Measurements from ENCODE around the gene SLC6A12. TPM values are rescaled to one million over a fixed set of nuclear protein-coding genes. Genes with fewer than 3 reads are reported as not detected.

Gene SLC6A12
- total and polyA plus RNA-seq, 2 donors (not counting 3 experiments of a cell fraction or from before 2014, with no cell fraction given) = not detected

DNA sequence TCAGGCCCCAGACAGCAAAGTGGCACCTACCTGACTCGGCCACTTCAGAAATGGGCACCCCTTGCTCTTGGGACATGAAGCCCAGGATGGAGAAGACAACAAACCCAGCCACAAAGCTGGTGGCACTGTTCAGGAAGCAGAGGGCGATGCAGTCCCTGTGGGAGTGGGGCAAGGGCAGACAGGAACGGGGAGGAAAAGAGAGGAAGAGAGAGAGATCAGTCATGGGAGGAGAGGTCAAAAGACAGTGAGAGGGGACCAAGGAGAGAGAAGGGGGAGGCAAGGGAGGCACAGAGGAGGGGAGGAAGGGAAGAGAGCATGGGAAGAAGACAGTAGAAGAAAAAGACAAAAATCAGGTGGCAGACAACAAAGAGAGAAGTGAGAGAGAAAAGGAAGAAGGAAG lies 16.6 kb downstream of the SLC6A12 start:
- dilution Hi-C loops (cut with MboI; ENCODE audit: extremely low pct_ligation_motif_present, low sequenced_read_pairs) = no loop called here
- DNase-seq (ENCODE audit: low read depth, low spot score) (no peak), FAIRE-seq (no peak)
- Histone ChIP-seq H3K4me3 (replicated peaks in 1 of 3; ENCODE audit: insufficient read depth in 1 of 3, low read depth in 1 of 3, low read length in 3 of 3) (no peak overlapping the region), H3K4me2 (ENCODE audit: insufficient read depth, low read length) (no peak overlapping the region), H3K36me3 (ENCODE audit: control insufficient read depth in 2 of 2, extremely low read depth in 1 of 2, insufficient read depth in 2 of 2, low read length in 2 of 2) (no peaks in the 10 kb centered on the region), H3K9me3 (replicated peaks; ENCODE audit: control insufficient read depth, insufficient read depth, low read length) (no peaks in the 10 kb centered on the region), H3K79me2 (ENCODE audit: control insufficient read depth, insufficient read depth, low read length) (no peaks in the 10 kb centered on the region), H4K20me1 (replicated peaks; ENCODE audit: control insufficient read depth, extremely low read depth, insufficient read depth, low read length) (no peaks in the 10 kb centered on the region), H3K4me1 (ENCODE audit: control insufficient read depth, extremely low read depth, insufficient read depth, low read length) (no peaks in the 10 kb centered on the region), H3K9ac (replicated peaks; ENCODE audit: extremely low read depth, insufficient read depth, low read length) (no peak overlapping the region), H3K9me1 (replicated peaks; ENCODE audit: control insufficient read depth, extremely low read depth, insufficient read depth, low read length) (no peaks in the 10 kb centered on the region), H3K27ac (ENCODE audit: insufficient read depth, low read depth, low read length) (no peak overlapping the region), H2AFZ (ENCODE audit: low read depth, low read length) (no peak overlapping the region), H3K27me3 (ENCODE audit: control insufficient read depth in 2 of 2, insufficient read depth in 2 of 2, low read length in 2 of 2) (peaks cover 5 to 6% of the 10 kb centered on the region in 2 experiments)
- ChIA-PET CTCF (no interaction called here), POLR2A (no interaction called here)
- intact Hi-C loops (cut with micrococcal nuclease) = no loop called here
- no peak for TF ChIP-seq FOS (IDR thresholded peaks at IDR 0.05; ENCODE audit: borderline replicate concordance, insufficient read depth, low read length)
- no peak for TF ChIP-seq POLR2AphosphoS5 (IDR thresholded peaks at IDR 0.05; ENCODE audit: insufficient read depth, low read depth, low read length)
- no TSS peak for BruUV-seq (replicated peaks)

DNA sequence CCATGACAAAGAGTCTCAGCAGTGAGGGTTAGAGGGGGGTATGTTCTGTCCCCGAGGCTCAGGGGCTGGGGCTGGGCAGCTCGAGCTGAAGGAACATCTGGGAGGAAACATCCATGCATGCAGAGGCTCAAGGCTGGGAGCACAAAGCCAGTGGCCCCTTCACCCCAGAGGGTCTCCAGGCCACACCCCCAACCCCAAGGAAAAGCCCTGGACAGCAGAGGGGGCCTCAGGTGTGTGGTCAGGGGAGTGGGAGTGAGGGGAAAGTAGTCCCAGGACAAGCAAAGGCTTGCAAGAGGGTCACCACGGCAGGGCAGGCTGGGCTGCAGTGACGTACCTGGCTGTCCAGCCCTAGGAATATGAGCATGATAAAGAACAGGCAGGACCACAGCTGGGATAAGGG lies 17.5 kb downstream of the SLC6A12 start:
- FAIRE-seq (no peak), DNase-seq (ENCODE audit: low read depth, low spot score) (no peak)
- Histone ChIP-seq H3K9me1 (replicated peaks; ENCODE audit: control insufficient read depth, extremely low read depth, insufficient read depth, low read length) (no peaks in the 10 kb centered on the region), H3K79me2 (ENCODE audit: control insufficient read depth, insufficient read depth, low read length) (no peaks in the 10 kb centered on the region), H3K4me3 (replicated peaks in 1 of 3; ENCODE audit: insufficient read depth in 1 of 3, low read depth in 1 of 3, low read length in 3 of 3) (no peak overlapping the region), H3K4me2 (ENCODE audit: insufficient read depth, low read length) (no peak overlapping the region), H3K36me3 (ENCODE audit: control insufficient read depth in 2 of 2, extremely low read depth in 1 of 2, insufficient read depth in 2 of 2, low read length in 2 of 2) (no peaks in the 10 kb centered on the region), H3K4me1 (ENCODE audit: control insufficient read depth, extremely low read depth, insufficient read depth, low read length) (no peaks in the 10 kb centered on the region), H4K20me1 (replicated peaks; ENCODE audit: control insufficient read depth, extremely low read depth, insufficient read depth, low read length) (no peaks in the 10 kb centered on the region), H3K27ac (ENCODE audit: insufficient read depth, low read depth, low read length) (no peak overlapping the region), H3K9me3 (replicated peaks; ENCODE audit: control insufficient read depth, insufficient read depth, low read length) (no peaks in the 10 kb centered on the region), H3K9ac (replicated peaks; ENCODE audit: extremely low read depth, insufficient read depth, low read length) (no peak overlapping the region), H2AFZ (ENCODE audit: low read depth, low read length) (no peak overlapping the region), H3K27me3 (ENCODE audit: control insufficient read depth in 2 of 2, insufficient read depth in 2 of 2, low read length in 2 of 2) (no peaks in the 10 kb centered on the region)
- ChIA-PET POLR2A (no interaction called here), CTCF (no interaction called here)
- no TSS peak for BruUV-seq (replicated peaks)
- intact Hi-C loops (cut with micrococcal nuclease) (no loop called here), dilution Hi-C loops (cut with MboI; ENCODE audit: extremely low pct_ligation_motif_present, low sequenced_read_pairs) (no loop called here)
- no peak for TF ChIP-seq POLR2AphosphoS5 (IDR thresholded peaks at IDR 0.05; ENCODE audit: insufficient read depth, low read depth, low read length)

All from endothelial cell of umbilical vein (primary cell).